ENCODE data around the gene TBX6. TPM values are rescaled to one million over a fixed set of nuclear protein-coding genes. Genes with fewer than 3 reads are reported as not detected.

Gene TBX6
- total and polyA plus RNA-seq, 10 of the 15 experiments (the other 5 are each of a cell fraction or from before 2014, with no cell fraction given) = 0.08 to 0.90 (median 0.31) TPM; not detected in 2

GRCh38 chr16:30063893-30064728 is 27.6 kb downstream of the TBX6 start (continued):
- TF ChIP-seq PAX5 (IDR thresholded peaks at IDR 0.05; ENCODE audit: borderline replicate concordance, low read depth, low read length) (no peak), HSF1 (IDR thresholded peaks at IDR 0.05; ENCODE audit: low read depth, low read length) (no peak), IRF3 (IDR thresholded peaks at IDR 0.05) (no peak), MTA2 (IDR thresholded peaks at IDR 0.05; ENCODE audit: low read depth) (no peak), DPF2 (IDR thresholded peaks at IDR 0.05) (peak; percentile 52; the same call in 1 of the 2 replicates), ZNF207 (IDR thresholded peaks at IDR 0.05; ENCODE audit: borderline replicate concordance) (no peak), HDGF (IDR thresholded peaks at IDR 0.05) (peak; percentile 86; the same call in 1 of the 2 replicates), SRF (IDR thresholded peaks at IDR 0.05; ENCODE audit: low read depth in 2 of 2, low read length in 2 of 2) (no peak), CHD4 (IDR thresholded peaks at IDR 0.05) (no peak), MTA3 (IDR thresholded peaks at IDR 0.05; ENCODE audit: borderline replicate concordance, low read length) (no peak), SP1 (IDR thresholded peaks at IDR 0.05; ENCODE audit: low read depth, low read length) (no peak), BMI1 (IDR thresholded peaks at IDR 0.05; ENCODE audit: borderline replicate concordance) (no peak), ZBED1 (IDR thresholded peaks at IDR 0.05; ENCODE audit: borderline replicate concordance) (no peak; the same call in 1 of the 2 replicates), PML (IDR thresholded peaks at IDR 0.05; ENCODE audit: low read length) (no peak; the same call in 1 of the 2 replicates), TCF12 (IDR thresholded peaks at IDR 0.05; ENCODE audit: low read depth, low read length) (peak; percentile 8; the same call in 1 of the 2 replicates), STAT1 (conservative IDR thresholded peaks at IDR 0.05) (no peak), TCF3 (IDR thresholded peaks at IDR 0.05; ENCODE audit: borderline replicate concordance, insufficient read depth, low read depth, low read length) (no peak), CREM (IDR thresholded peaks at IDR 0.05; ENCODE audit: low read depth) (peak; percentile 36; the same call in 1 of the 2 replicates)
- TF ChIP-seq, protein P1, sequence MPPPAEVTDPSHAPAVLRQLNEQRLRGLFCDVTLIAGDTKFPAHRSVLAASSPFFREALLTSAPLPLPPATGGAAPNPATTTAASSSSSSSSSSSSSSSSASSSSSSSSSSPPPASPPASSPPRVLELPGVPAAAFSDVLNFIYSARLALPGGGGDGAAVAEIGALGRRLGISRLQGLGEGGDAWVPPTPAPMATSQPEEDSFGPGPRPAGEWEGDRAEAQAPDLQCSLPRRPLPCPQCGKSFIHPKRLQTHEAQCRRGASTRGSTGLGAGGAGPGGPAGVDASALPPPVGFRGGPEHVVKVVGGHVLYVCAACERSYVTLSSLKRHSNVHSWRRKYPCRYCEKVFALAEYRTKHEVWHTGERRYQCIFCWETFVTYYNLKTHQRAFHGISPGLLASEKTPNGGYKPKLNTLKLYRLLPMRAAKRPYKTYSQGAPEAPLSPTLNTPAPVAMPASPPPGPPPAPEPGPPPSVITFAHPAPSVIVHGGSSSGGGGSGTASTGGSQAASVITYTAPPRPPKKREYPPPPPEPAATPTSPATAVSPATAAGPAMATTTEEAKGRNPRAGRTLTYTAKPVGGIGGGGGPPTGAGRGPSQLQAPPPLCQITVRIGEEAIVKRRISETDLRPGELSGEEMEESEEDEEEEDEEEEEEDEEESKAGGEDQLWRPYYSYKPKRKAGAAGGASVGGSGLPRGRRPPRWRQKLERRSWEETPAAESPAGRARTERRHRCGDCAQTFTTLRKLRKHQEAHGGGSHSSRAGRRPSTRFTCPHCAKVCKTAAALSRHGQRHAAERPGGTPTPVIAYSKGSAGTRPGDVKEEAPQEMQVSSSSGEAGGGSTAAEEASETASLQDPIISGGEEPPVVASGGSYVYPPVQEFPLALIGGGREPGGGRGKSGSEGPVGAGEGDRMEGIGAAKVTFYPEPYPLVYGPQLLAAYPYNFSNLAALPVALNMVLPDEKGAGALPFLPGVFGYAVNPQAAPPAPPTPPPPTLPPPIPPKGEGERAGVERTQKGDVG (CRISPR knock-in tag; IDR thresholded peaks at IDR 0.05) = no peak
- TF ChIP-seq, protein P2, sequence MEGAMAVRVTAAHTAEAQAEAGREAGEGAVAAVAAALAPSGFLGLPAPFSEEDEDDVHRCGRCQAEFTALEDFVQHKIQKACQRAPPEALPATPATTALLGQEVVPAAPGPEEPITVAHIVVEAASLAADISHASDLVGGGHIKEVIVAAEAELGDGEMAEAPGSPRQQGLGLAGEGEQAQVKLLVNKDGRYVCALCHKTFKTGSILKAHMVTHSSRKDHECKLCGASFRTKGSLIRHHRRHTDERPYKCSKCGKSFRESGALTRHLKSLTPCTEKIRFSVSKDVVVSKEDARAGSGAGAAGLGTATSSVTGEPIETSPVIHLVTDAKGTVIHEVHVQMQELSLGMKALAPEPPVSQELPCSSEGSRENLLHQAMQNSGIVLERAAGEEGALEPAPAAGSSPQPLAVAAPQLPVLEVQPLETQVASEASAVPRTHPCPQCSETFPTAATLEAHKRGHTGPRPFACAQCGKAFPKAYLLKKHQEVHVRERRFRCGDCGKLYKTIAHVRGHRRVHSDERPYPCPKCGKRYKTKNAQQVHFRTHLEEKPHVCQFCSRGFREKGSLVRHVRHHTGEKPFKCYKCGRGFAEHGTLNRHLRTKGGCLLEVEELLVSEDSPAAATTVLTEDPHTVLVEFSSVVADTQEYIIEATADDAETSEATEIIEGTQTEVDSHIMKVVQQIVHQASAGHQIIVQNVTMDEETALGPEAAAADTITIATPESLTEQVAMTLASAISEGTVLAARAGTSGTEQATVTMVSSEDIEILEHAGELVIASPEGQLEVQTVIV (IDR thresholded peaks at IDR 0.05; ENCODE audit: borderline replicate concordance, partially characterized antibody) = no peak
- TF ChIP-seq, protein P3, sequence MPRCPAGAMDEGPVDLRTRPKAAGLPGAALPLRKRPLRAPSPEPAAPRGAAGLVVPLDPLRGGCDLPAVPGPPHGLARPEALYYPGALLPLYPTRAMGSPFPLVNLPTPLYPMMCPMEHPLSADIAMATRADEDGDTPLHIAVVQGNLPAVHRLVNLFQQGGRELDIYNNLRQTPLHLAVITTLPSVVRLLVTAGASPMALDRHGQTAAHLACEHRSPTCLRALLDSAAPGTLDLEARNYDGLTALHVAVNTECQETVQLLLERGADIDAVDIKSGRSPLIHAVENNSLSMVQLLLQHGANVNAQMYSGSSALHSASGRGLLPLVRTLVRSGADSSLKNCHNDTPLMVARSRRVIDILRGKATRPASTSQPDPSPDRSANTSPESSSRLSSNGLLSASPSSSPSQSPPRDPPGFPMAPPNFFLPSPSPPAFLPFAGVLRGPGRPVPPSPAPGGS (IDR thresholded peaks at IDR 0.05; ENCODE audit: borderline replicate concordance, insufficient read depth, low read depth, low read length, poor library complexity, severe bottlenecking) = no peak

Measured in GM12878 (cell line).